ENCODE data around the gene MB21D2. TPM values are rescaled to one million over a fixed set of nuclear protein-coding genes. Genes with fewer than 3 reads are reported as not detected.

The MB21D2 gene
- total RNA-seq, 1 donor from 2014 or later = 13.4 TPM

DNA sequence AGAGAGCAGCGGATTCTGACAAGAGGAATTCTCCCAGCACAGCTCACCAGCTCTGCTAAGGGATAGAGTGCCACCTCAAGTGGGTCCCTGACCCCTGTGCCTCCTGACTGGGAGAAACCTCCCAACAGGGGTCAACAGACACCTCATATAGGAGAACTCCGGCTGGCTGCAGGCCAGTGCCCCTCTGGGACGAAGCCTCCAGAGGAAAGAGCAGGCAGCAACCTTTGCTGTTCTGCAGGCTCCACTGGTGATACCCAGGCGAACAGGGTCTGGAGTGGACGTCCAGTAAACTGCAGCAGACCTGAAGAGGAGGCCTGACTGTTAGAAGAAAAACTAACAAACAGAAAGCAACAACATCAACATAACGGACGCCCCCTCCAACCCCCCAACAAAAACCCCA, 159.0 kb downstream of the MB21D2 start:
- no peak overlapping the region for H3K4me3 Mint-ChIP-seq (ENCODE audit: low read depth)
- DNase-seq (ENCODE audit: low spot score, unreplicated experiment) = no peak
- H3K27me3 Mint-ChIP-seq = no peaks in the 10 kb centered on the region
- H3K9me3 Mint-ChIP-seq (ENCODE audit: low read depth) = peaks cover 29% of the 10 kb centered on the region
- H3K4me1 Mint-ChIP-seq (ENCODE audit: low read depth) = peaks cover 4% of the 10 kb centered on the region
- TF ChIP-seq, protein P1, sequence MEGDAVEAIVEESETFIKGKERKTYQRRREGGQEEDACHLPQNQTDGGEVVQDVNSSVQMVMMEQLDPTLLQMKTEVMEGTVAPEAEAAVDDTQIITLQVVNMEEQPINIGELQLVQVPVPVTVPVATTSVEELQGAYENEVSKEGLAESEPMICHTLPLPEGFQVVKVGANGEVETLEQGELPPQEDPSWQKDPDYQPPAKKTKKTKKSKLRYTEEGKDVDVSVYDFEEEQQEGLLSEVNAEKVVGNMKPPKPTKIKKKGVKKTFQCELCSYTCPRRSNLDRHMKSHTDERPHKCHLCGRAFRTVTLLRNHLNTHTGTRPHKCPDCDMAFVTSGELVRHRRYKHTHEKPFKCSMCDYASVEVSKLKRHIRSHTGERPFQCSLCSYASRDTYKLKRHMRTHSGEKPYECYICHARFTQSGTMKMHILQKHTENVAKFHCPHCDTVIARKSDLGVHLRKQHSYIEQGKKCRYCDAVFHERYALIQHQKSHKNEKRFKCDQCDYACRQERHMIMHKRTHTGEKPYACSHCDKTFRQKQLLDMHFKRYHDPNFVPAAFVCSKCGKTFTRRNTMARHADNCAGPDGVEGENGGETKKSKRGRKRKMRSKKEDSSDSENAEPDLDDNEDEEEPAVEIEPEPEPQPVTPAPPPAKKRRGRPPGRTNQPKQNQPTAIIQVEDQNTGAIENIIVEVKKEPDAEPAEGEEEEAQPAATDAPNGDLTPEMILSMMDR (IDR thresholded peaks at IDR 0.05; ENCODE audit: unreplicated experiment) = no peak
- no peaks in the 10 kb centered on the region for H3K36me3 Mint-ChIP-seq (ENCODE audit: insufficient read depth)
- no peak overlapping the region for H3K27ac Mint-ChIP-seq

DNA sequence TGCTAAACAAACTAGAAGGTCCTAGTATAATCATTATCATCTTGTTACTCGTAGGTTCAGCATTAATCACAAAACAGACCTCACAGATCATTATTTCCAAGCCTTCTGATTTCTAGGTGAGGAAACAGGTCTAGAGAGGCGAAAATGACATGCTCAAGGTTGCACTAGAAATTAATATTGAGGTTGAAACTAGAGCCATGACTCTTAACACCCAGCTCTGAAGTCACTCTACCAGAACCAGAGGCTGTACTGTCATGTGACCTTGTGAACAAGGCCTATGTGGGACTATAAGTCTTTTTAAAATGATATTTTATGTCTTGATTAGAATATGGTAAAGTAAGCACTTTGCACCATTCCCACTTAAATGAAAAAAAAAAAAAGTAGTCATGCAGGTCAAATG, 166.5 kb downstream of the MB21D2 start:
- Mint-ChIP-seq H3K36me3 (ENCODE audit: insufficient read depth) (no peaks in the 10 kb centered on the region), H3K27me3 (no peaks in the 10 kb centered on the region), H3K4me3 (ENCODE audit: low read depth) (no peak overlapping the region), H3K4me1 (ENCODE audit: low read depth) (peaks cover 12% of the 10 kb centered on the region), H3K27ac (no peak overlapping the region), H3K9me3 (ENCODE audit: low read depth) (no peaks in the 10 kb centered on the region)
- no peak for DNase-seq (ENCODE audit: low spot score, unreplicated experiment)
- TF ChIP-seq, protein P1 (IDR thresholded peaks at IDR 0.05; ENCODE audit: unreplicated experiment) = no peak

DNA sequence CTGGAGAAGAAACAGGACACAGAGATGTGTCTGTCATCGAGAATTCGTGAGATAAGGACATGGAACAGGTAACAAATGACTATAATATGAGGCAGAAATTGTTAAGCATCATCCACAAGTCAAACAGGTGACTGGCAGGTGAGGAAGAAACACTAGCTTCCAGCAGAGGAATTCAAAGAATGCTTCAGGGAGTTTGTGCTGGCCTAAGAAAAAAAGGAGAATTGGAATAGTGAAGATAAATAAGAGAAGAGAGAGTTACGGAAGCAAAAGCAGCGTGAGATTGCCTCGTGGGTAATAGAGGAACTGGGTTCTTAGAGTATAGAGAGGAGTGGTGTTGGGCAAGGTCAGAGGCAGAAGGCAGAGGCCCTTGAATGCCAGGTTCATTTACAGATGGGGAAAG, 167.5 kb downstream of the MB21D2 start:
- Mint-ChIP-seq H3K9me3 (ENCODE audit: low read depth) (no peaks in the 10 kb centered on the region), H3K4me1 (ENCODE audit: low read depth) (peaks cover 12% of the 10 kb centered on the region), H3K36me3 (ENCODE audit: insufficient read depth) (no peaks in the 10 kb centered on the region), H3K4me3 (ENCODE audit: low read depth) (no peak overlapping the region), H3K27ac (no peak overlapping the region), H3K27me3 (no peaks in the 10 kb centered on the region)
- no peak for DNase-seq (ENCODE audit: low spot score, unreplicated experiment)
- TF ChIP-seq, protein P1 (IDR thresholded peaks at IDR 0.05; ENCODE audit: unreplicated experiment) = no peak

DNA sequence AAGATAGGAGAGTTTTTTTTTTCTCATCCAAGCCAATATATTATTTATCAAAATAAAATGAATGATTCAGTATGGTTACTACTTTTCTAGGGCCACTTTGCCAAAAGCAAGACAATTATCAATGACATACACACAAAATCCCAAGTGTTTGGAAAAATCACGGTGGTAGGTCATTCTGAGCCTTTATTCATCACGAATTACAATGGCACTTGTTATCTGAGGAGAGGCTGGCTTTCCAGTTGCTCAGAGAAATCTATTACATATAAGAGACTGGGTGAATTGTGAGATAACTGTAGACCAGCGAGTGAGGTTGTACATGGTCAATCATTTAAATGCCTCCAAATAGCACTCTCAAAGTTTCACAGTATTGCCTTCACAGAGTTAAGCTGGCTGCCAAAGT, 169.9 kb downstream of the MB21D2 start:
- TF ChIP-seq, protein P1 (IDR thresholded peaks at IDR 0.05; ENCODE audit: unreplicated experiment) = no peak
- DNase-seq (ENCODE audit: low spot score, unreplicated experiment) = no peak
- Mint-ChIP-seq H3K27me3 (no peaks in the 10 kb centered on the region), H3K36me3 (ENCODE audit: insufficient read depth) (no peaks in the 10 kb centered on the region), H3K27ac (no peak overlapping the region), H3K4me3 (ENCODE audit: low read depth) (no peak overlapping the region), H3K4me1 (ENCODE audit: low read depth) (peaks cover 12% of the 10 kb centered on the region), H3K9me3 (ENCODE audit: low read depth) (no peaks in the 10 kb centered on the region)

DNA sequence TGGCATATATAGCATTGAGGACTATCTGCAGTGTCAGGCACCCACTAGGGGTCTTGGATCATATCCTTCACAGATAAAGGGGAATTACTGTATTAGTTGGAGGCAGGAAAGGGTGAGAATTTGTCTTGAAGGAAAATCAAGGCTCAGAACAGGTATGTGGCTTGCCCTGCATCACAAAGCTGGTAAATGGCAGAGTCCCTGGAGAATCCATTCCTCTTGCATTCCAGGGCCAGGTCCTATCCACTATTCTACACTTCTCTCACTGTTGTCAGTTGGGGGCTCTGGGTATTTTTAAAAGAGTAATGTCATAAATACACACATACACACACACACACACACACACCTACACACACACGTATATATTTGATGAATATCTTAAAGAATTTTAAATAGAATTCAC, 170.5 kb downstream of the MB21D2 start:
- no peaks in the 10 kb centered on the region for H3K36me3 Mint-ChIP-seq (ENCODE audit: insufficient read depth)
- no peak for DNase-seq (ENCODE audit: low spot score, unreplicated experiment)
- peaks cover 12% of the 10 kb centered on the region for H3K4me1 Mint-ChIP-seq (ENCODE audit: low read depth)
- no peak overlapping the region for H3K27ac Mint-ChIP-seq
- no peaks in the 10 kb centered on the region for H3K9me3 Mint-ChIP-seq (ENCODE audit: low read depth)
- no peak overlapping the region for H3K4me3 Mint-ChIP-seq (ENCODE audit: low read depth)
- TF ChIP-seq, protein P1 (IDR thresholded peaks at IDR 0.05; ENCODE audit: unreplicated experiment) = no peak
- H3K27me3 Mint-ChIP-seq = no peaks in the 10 kb centered on the region

Other genes with a start within 250 kb of the MB21D2 start
- gene FGF12, start 190.3 kb downstream of the MB21D2 start, total RNA-seq = 5.0 and 6.1 TPM in 2 replicates